ENCODE measurements around the gene ECI2. TPM values are rescaled to one million over a fixed set of nuclear protein-coding genes. Genes with fewer than 3 reads are reported as not detected.
A peak's percentile ranks its signal among the peaks of the same experiment; 100 is the strongest.

ECI2 gene
- total RNA-seq, 4 donors from 2014 or later = 47.8 to 57.4 (median 53.8) TPM

DNA sequence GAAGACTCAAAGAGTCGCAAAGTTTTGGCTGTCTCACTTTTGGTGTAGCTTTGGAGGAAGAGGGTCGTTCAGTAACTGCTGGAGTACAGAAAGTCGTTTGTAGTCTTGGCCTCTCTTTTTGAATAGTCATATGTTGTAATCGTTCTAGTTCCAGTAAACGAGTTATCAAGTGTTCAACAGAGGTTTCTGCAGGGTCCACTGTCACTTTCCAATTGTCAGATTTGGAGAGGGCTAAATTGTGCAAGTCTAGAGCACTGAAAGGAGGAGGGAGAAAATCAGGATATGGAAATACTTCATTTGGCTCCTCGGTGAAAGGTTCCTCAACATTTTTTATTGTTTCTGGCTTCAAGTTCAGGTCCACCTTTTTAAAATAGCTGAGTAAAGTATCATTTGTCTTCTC lies 66.2 kb downstream of the ECI2 start:
- no peak overlapping the region for H3K27ac ChIP-seq
- peaks cover 0 to 5% of the 10 kb centered on the region in 2 donors for H3K36me3 ChIP-seq
- no peaks in the 10 kb centered on the region for H3K9me3 ChIP-seq
- intact Hi-C loops (cut with DNase I) = no loop called here
- DNase-seq = peak in 1 of 2 donors; percentile 8
- WGBS, 2 donors = 39 to 42% methylated on average over 6 of the region's 6 CpGs
- H3K4me1 ChIP-seq = no peaks in the 10 kb centered on the region
- H3K27me3 ChIP-seq = no peaks in the 10 kb centered on the region
- H3K4me3 ChIP-seq (replicated peaks in 1 of 3) = no peak overlapping the region
- TF ChIP-seq POLR2A (IDR thresholded peaks at IDR 0.05) = no peak
- TF ChIP-seq, protein P1, sequence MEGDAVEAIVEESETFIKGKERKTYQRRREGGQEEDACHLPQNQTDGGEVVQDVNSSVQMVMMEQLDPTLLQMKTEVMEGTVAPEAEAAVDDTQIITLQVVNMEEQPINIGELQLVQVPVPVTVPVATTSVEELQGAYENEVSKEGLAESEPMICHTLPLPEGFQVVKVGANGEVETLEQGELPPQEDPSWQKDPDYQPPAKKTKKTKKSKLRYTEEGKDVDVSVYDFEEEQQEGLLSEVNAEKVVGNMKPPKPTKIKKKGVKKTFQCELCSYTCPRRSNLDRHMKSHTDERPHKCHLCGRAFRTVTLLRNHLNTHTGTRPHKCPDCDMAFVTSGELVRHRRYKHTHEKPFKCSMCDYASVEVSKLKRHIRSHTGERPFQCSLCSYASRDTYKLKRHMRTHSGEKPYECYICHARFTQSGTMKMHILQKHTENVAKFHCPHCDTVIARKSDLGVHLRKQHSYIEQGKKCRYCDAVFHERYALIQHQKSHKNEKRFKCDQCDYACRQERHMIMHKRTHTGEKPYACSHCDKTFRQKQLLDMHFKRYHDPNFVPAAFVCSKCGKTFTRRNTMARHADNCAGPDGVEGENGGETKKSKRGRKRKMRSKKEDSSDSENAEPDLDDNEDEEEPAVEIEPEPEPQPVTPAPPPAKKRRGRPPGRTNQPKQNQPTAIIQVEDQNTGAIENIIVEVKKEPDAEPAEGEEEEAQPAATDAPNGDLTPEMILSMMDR (IDR thresholded peaks at IDR 0.05) = no peak

DNA sequence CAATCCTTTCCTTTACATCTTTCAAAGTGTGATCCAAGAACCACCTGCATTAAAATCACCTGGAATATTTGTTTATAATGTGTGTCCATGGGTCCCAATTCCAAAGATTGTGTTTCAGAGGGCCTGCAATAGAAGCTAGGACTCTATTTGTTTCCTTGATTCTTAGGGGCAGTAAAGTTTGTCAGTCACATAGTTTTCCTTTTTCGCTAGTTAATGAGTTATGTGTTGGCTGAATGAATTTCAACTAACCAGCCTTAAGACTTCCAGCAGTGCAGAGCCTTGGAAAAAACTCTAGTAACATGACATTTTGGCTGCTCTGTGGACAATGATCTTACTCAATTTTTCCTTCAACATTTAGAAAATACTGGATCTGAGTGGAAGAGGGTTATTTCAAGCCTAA lies 67.7 kb downstream of the ECI2 start:
- H3K27ac ChIP-seq = no peak overlapping the region
- H3K36me3 ChIP-seq = peaks cover 4 to 17% of the 10 kb centered on the region in 2 donors
- no peak for DNase-seq
- intact Hi-C loops (cut with DNase I) = no loop called here
- no peak for TF ChIP-seq POLR2A (IDR thresholded peaks at IDR 0.05)
- TF ChIP-seq, protein P1 (IDR thresholded peaks at IDR 0.05) = no peak
- 74 to 92% methylated on average over 1 of the region's 1 CpG for WGBS, 2 donors
- H3K27me3 ChIP-seq = no peaks in the 10 kb centered on the region
- no peaks in the 10 kb centered on the region for H3K9me3 ChIP-seq
- no peak overlapping the region for H3K4me3 ChIP-seq (replicated peaks in 1 of 3)
- H3K4me1 ChIP-seq = no peaks in the 10 kb centered on the region

DNA sequence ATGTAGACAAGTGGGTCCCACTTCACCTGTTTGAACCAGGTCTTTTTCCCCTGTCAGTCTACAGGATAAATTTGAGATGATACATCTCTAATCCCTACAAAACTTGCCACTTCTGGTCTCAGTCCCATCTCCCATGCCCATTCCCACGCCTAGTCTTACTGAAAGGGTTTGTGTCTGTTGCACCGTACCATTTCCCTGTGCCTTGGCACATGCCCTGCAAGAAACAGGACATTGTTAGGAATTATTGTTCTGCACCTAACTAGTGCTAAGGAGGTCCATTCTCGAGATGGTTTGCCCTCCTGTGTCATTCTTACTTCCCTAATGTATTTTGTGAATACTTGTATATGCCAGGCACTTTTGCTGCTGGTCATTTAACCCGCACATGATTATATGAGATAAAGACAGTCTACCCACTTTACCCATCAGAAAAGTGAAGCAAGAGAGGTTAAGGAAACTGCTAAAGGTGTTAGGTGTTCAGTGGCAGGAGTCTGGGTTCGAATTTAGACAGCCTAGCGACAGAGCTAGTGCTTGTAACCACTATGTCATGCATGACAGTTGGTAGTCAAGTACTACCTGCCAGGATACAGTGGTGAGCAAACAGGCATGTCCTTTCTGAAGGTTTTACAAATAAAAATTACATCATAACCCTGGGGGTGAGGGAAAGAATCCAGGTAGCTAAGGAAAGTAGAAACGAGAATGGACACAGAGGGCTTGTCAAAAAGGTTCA lies 69.2 kb downstream of the ECI2 start:
- Histone ChIP-seq H3K36me3 (peaks cover 12 to 32% of the 10 kb centered on the region in 2 donors), H3K9me3 (no peaks in the 10 kb centered on the region), H3K27me3 (no peaks in the 10 kb centered on the region), H3K4me3 (replicated peaks in 1 of 3) (no peak overlapping the region), H3K27ac (no peak overlapping the region), H3K4me1 (no peaks in the 10 kb centered on the region)
- 83 to 87% methylated on average over 7 of the region's 7 CpGs for WGBS, 2 donors
- TF ChIP-seq POLR2A (IDR thresholded peaks at IDR 0.05) = no peak
- TF ChIP-seq, protein P1 (IDR thresholded peaks at IDR 0.05) = no peak
- intact Hi-C loops (cut with DNase I) = no loop called here
- no peak for DNase-seq

Other genes starting within 250 kb of the ECI2 start
- gene FAM217A, start 56.4 kb downstream of the ECI2 start, total RNA-seq = under 1 TPM in 1 of 4 donors, not detected in 3; 0.27 TPM

Measured in thyroid gland (tissue), 4 donors.